ENCODE data around the gene NCOA5.
"Not testable (repeated sequence)": the region's sequence is repeated elsewhere in the genome, so short reads cannot be mapped to it uniquely, and the experiment has no call there.

GRCh38 chr20:46100444-46100843, 10.7 kb upstream of the NCOA5 start:
- not testable (repeated sequence) for TF ChIP-seq POLR2A (IDR thresholded peaks at IDR 0.05; ENCODE audit: extremely low read depth, insufficient read length); CTCF (IDR thresholded peaks at IDR 0.05; ENCODE audit: low read depth, low read length); MYC (IDR thresholded peaks at IDR 0.05; ENCODE audit: low read depth, low read length); MAX (IDR thresholded peaks at IDR 0.05; ENCODE audit: low read depth, low read length)
